Stimulated activated CD8-positive, alpha-beta memory T cell treated with anti-CD3 and anti-CD28 coated beads, Interleukin-7, amount 100 ng/mL, for 48 hours (primary cell): Measurements from ENCODE around the gene RSRC1.
"Not testable (repeated sequence)": the region's sequence is repeated elsewhere in the genome, so short reads cannot be mapped to it uniquely, and the experiment has no call there.

Experiments used
- DNase-seq, 2 donors: peaks; one replicate each; pipeline ENCODE4 v3.0.0-alpha.2; 2020; ENCODE audit warnings: low read depth in 1 of 2; ENCODE audit errors: extremely low read depth in 1 of 2

RSRC1 gene

GRCh38 chr3:158452334-158452733, 342.4 kb downstream of the RSRC1 start:
- DNase-seq, result no peak

DNA sequence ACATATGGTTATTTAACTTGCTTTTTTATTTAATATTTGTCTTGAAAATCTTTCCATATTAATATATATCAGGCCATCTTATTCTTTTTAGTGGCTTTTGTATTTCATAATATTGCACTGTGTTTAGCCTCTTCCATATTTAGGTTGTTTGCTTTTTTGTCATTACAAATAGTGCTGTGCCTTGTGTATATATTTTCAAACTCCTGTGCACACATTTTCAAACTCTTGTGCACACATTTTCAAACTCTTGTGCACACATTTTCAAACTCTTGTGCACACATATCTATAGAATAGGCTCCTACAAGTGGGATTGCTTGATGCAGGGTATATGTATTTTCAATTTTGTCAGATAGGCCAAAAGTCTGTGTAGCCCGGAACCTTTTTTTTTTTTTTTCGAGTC, 343.1 kb downstream of the RSRC1 start:
- no peak for DNase-seq

- no peak for DNase-seq
Observed at GRCh38 chr3:158453865-158454264, 344.0 kb downstream of the RSRC1 start.

- no peak for DNase-seq
Observed at GRCh38 chr3:158455406-158455805, 345.5 kb downstream of the RSRC1 start.

GRCh38 chr3:158456114-158456513, 346.2 kb downstream of the RSRC1 start:
- no peak for DNase-seq

DNA sequence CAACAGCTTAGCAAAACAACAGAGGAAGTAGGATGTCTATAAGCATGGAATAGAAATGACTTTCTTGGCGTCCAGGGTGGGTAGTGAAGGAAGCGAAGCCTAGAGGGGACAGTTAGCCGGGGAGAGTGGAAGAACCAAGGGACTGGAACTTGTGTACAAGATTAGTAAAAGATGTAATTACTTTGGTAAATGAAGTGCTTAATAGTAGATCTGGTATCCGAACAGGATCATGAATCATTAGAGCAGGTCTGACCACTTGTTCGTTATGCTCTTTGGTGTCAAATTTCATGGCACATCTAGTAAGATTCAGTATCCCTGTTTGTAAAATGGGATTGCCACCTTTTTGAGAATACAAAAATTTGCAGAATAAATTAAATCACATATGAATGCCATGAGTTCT, 348.6 kb downstream of the RSRC1 start:
- no peak for DNase-seq

GRCh38 chr3:158460926-158461325, 351.0 kb downstream of the RSRC1 start:
- DNase-seq, result no peak

- DNase-seq, result no peak
Observed at GRCh38 chr3:158463556-158463955, 353.7 kb downstream of the RSRC1 start.

GRCh38 chr3:158465074-158465473, 355.2 kb downstream of the RSRC1 start:
- no peak for DNase-seq

DNA sequence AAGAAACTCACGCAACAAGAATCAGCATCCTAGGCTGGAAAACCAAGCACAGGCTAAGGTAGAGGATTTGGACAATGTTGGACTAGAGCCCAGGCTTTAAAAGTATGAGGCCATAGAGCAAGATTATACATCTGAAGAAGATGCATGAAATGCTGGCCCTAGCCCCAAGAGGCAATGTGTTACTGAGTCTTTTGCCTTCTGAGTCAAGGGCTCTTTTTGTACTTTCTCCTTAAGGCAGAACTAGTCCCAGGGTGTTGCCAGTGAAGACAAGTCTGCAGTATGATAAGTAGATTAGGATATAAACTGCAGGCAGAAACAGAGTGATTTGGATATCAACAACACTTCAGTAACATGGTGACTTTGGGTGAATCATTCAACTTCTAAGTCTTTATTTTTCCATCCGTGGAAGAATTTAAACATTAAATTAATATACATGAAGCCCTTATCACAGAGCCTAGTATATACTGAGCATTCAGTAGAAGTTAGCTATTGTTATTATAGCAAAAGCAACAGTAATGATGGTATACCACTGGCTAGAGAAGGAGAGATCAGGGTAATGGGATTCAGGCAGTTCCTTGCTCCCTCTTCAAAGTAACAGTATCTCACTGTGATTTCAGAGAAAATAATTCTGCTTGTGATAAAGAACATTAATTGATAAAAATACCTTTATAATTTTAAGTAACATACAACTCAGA, 361.2 kb downstream of the RSRC1 start:
- DNase-seq, result no peak

- DNase-seq, result no peak
Observed at GRCh38 chr3:158471639-158472294, 361.9 kb downstream of the RSRC1 start.

- DNase-seq, result no peak
Observed at GRCh38 chr3:158479051-158479450, 369.2 kb downstream of the RSRC1 start.

DNA sequence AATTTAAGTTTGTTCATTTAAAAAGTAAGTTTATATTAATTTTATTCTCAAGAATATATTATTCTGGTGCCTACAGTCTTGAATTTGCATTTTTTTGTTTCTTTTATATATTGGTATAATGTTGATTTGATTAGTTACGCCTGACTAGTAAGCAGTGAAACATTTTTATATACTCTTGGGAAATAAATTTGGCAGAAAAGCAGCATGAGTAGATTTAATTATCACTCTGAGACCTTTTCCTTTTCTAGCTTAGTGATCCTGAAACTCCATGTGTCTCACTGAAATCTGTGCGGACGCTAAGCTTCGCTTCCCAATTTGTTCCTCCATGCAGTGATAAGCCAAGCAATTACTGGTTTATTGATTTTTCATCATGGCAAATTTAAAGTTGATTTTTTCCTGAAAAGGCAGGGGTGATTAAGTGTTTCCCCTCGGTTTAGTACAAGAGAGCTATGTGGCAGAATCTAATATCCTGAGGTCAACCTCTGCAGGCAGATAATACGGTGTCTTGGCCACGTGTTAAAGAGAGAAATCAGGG, 373.9 kb downstream of the RSRC1 start:
- no peak for DNase-seq

DNA sequence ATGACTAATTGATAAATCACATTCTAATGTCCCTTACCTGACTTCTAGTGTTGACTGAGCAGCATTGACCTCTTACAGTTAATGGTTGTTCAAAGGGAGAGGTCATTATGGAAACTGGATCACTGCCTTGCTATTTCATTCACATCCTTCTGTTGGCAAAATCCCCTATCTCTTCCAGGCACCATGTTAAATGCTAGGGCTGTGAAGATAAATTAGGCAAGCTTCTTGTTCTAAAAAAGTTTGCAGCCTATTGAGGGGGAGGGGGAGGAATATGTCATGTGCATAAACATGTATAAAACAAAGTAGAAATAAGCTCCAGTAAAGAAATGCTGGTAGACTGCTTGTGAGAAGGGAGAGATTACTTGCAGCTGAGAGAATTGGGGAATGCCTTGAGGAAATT, 376.3 kb downstream of the RSRC1 start:
- DNase-seq, result no peak

DNA sequence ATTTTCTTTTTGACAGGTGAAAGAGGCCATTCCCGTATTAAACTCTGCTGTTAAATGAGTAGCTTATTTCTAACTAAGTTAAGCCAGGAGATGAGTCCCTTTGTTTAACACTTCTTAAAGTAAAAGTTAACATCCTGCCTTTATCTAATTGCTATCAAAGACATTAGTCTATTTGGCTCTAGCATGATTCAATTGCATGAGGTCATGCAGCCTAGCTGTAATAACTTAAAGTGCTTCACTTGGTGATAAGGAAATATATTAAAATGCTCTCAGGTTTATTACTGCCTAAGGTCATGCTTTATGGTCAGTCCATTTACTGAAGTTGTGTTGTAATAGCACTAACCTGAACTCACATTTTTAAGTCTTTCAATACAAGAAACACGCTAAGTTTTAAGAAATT, 378.8 kb downstream of the RSRC1 start:
- DNase-seq, result no peak

DNA sequence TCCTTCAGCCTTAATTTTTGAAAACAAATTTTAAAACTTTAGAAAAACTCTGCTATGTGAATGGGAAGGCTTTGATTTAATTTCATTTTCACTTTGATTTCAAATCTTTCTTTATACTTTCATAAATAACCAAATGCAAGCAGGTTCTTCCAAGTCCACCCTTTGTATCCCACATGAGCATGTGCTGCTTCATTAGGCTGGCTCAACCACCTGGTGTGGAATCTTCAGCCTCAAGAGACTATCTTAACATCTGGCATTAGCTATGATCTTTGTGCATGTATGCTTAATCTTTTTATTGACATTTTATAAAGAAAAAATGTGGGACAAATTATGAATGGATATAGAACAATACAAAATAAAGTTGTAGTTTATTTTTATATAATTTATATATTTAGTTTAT, 379.3 kb downstream of the RSRC1 start:
- DNase-seq, result no peak

DNA sequence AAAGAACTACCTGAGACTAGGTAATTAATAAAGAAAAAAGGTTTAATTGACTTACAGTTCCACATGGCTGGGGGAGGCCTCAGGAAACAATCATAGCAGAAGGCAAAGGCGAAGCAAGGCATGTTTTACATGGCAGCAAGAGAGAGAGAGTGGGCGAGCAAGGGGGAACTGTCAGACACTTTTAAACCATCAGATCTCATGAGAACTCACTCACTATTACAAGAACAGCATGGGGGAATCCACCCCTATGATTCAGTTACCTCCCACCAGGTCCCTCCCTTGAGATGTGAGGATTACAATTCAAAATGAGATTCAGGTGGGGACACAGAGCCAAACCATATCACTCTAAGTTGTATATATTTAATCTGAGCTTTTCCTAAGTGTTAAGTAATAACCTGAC, 382.1 kb downstream of the RSRC1 start:
- no peak for DNase-seq

- no peak for DNase-seq
Observed at GRCh38 chr3:158492685-158493084, 382.8 kb downstream of the RSRC1 start.

DNA sequence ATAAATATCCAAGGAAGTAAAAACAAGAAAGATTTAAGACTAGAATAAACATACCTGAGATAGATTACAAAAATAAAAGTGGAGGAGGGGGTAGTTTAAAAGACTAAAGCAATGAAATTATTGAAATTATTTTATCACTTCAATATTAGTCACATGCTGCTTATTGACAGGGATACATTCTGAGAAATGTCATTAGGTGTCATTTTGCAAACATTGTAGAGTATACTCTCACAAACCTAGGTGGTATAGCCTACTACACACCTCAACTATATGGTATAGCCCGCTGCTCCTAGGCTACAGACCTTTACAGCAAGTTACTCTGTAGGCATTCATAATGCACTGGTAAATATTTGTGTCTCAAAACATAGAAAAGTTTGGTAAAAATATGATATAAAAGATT, 384.0 kb downstream of the RSRC1 start:
- no peak for DNase-seq

DNA sequence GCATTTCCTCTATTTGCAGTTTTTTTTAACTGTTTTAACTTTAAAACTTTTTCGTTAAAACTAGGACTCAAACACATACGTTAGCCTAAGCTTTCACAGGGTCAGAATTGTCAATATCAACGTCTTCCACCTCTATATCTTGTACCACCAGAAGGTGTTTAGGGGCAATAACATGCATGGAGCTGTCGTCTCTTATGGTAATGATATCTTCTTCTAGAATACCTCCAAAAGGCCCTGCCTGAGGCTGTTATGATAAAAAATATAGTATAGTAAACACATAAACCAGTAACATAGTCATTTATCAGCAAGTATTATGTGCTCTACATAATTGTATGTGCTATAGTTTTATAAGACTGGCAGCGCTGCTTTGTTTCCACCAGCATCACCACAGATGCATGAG, 384.8 kb downstream of the RSRC1 start:
- no peak for DNase-seq

DNA sequence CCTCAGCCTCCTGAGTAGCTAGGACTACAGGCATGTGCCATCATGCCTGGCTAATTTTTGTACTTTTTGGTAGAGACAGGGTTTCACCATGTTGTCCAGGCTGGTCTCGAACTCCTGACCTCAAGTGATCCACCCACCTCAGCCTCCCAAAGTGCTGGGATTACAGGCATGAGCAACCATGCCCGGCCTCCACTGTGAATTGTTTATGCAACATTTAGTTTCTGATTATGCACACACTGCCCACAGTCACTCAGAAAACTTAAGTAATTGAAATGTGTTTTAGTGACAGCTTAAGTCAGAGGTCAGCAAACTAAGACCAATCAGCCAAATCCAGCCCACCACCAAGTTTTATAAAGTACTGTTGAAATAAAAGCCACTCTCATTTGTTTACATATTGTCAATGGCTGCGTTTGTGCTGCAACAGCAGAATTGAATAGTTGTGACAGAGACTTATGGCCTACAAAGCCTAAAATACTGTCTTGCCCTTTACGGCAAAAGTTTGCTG, 385.6 kb downstream of the RSRC1 start:
- not testable (repeated sequence) for DNase-seq

GRCh38 chr3:158505117-158505516, 395.2 kb downstream of the RSRC1 start:
- DNase-seq, result no peak
